ENCODE data around the gene CNTN4.

Gene CNTN4

DNA sequence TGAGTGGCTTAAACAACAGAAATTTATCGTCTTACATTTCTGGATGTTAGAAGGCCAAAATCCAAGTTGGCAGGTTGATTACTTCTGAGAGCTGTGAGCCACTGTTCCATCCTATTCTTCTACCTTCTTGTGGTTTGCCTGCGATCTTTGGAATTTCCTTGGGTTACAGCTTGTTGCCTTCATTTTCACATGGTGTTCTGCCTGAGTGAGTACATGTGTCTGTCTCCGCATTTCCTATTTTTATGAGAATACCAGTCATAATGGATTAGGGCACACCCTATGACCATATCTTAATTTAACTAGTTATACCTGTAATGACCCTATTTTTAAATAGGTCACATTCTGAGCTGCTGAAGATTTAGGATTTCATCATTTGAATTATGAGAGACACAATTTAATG, 294.3 kb downstream of the CNTN4 start:
- no peak for DNase-seq (ENCODE audit: low spot score)

GRCh38 chr3:2415083-2415482, 316.4 kb downstream of the CNTN4 start:
- no peak for DNase-seq (ENCODE audit: low spot score)

DNA sequence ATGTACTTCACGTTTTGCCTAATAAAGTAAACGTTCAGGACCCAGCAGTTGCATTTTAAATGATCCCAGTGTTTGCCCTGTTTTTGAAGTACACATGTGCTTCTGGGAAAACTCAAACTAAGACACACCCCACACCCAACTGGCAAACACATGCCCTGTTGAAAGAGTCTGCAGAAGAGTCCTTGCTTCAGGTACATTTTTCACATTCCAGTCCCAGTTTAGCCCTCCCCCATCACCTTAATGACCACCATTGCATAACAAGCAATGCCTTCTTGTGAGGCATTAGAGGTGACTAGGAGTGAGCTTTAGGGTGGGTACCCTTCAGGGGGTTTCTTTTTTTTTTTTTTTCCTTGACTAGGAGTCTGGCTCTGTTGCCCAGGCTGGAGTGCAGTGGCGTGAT, 322.3 kb downstream of the CNTN4 start:
- no peak for DNase-seq (ENCODE audit: low spot score)

DNA sequence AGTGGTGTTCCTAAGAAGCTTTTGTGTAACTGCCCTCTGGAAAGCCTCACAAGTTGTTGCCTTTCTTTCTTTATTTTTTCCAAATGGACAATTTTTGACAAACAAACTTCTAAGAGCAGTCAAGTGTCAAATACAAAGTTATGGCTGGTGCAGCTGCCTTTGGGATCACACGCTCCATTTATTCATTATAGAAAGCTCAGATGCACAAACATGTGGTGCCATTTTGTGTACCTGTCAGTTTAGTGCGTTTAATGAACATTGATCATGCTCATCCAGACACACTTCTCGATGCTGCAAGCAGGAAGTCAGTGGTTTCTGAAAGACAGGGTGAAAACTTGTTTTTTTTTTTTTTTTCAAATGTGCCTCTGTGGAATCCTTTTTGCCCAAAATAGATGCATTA, 324.5 kb downstream of the CNTN4 start:
- DNase-seq (ENCODE audit: low spot score) = no peak

GRCh38 chr3:2441558-2441957, 342.9 kb downstream of the CNTN4 start:
- DNase-seq (ENCODE audit: low spot score) = no peak

- no peak for DNase-seq (ENCODE audit: low spot score)
These were observed 347.5 kb downstream of the CNTN4 start for GRCh38 chr3:2446146-2446545.

- DNase-seq (ENCODE audit: low spot score) = no peak
These were observed 353.6 kb downstream of the CNTN4 start for GRCh38 chr3:2452249-2452648.

DNA sequence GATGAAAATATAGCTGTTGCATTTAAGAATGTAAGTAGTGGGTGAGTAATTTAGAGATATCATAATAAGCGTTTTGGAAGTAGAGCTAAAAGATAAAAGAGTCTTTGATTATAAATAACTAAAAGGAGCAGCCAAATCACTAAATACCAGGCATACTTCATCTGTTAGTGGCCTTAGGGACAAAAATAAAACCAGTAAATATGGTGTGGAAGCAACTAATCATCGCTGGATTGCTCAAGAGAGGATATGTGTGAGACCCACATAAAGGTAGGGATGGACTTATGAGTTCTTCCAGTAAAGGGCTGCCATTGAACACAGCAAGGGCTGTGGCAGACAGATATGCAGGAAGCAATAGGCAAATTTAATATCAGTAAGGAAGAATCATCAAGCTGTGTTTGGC, 356.2 kb downstream of the CNTN4 start:
- no peak for DNase-seq (ENCODE audit: low spot score)

DNA sequence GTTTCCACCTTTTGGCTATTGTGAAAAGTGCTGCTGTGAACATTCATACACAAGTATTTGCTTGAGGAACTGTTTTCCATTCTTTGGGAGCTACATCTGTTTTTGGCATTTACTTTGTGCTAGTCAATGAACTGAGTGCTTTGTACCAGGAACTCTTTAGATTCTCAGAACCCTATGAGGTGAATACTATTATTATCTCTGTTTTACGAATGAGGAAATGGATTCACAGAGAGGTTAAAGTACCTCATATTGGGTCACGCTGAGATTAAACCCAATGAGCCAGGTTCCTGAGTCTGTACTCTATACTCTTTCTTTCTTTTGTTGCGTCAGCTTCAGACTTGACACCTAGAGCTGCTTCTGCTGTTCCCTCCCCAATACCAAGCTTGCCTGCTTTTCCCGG, 358.1 kb downstream of the CNTN4 start:
- DNase-seq (ENCODE audit: low spot score) = no peak

GRCh38 chr3:2458816-2459215, 360.1 kb downstream of the CNTN4 start:
- DNase-seq (ENCODE audit: low spot score) = no peak

DNA sequence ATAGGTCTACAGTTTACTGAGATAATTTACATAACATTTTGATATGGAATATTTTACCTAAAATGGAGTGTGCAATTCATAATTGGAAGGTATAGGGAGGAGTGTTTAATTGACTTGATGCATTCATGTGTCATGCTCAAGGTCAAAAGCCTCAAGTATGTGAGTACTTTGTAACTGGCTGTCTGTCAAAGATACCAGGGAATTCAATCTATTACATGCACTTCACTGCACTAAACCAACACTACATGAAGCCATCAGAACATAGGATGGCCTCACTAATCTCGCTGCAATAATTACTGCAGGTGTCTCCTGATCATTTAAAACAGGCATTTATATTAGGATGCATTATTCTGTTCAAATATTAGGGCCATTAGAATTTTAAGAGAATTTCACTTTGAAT, 367.2 kb downstream of the CNTN4 start:
- DNase-seq (ENCODE audit: low spot score) = no peak

DNA sequence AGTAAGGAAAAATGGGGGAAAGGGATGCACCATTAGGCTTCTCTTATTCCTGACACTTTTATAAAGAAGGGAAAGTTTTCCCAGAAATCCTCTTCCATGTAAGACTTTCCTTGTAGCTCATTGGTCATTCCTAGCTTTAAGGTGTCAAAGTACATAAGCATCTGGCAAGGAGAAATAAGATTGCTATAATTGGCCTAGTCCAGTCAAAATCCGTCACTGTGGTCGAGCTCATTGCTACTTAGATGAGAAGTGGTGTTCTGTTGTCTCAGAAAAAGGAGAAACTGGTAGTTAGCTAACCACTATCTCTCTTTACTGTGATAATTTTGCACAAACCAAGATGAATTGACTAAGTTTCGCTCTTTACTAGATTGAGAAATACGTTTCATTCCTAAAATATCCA, 370.1 kb downstream of the CNTN4 start:
- DNase-seq (ENCODE audit: low spot score) = no peak

DNA sequence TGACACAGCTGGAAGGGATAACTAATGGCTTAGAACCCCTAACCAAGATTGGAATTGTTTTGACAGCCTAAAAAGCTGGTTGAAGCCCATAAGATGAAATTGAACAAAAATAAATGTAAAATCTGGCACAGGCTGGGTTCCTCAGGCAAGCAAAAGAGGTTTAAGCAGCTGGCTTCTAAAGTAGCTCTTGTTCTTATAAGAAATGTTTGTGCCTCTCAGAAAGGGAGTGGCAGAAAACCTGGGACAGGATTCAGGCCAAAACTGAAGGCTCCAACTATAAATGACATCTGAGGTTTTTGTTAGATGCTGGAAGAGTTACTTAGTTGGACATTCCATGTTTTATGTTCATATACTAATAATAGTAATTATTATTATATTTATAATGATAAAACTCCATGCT, 378.3 kb downstream of the CNTN4 start:
- DNase-seq (ENCODE audit: low spot score) = no peak

DNA sequence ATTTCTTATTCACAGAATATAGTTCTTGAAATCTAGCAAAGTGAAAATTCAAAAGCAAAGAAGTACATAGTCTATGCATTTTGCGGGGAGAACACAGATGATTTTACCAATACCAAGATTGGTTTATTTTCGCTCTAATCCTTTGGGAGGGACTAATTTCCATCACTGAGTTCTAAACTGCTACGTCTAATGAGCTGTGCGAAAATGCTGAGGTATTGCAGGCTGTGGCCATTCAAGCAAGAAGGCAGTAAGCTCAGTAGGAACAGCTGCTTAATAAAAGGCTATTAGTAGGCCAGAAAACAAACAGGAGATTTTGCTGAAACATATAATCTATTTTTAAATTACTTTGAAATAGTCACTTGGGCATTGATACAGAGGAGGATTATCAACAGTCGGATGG, 379.0 kb downstream of the CNTN4 start:
- no peak for DNase-seq (ENCODE audit: low spot score)

DNA sequence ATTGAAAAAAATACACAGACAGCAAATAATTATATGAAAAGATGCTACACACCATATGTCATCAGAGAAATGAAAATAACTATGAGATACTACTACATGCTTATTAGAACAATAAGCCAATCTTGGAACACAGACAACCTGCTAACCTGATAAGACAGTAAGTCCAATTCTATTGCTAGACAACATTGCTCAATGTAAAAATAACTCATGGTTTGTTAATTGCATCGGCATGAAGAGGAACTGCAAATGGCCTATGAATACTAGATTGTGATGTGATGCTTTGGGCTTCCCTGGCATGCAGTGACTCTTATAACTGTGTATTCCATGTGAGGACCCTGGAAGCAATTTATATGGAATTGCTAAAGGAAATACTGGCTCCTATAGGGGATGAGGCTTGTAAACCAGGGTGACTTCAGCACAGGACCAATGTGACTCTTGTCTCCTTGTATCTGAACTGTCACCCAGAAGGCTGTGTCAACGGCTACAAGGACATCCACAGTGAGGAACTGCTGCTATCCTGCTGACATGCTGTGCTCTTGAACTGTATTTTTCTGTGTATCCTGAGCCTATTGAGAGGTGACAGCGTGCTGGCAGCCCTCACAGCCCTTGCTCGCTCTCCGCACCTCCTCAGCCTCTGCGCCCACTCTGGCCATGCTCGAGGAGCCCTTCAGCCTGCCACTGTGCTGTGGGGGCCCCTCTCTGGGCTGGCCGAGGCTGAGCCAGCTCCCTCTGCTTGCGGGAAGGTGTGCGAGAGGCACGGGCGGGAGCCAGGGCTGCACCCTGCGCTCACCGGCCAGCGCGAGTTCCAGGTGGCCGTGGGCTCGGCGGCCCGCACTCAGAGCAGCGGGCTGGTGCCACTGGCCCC, 385.7 kb downstream of the CNTN4 start:
- no peak for DNase-seq (ENCODE audit: low spot score)

- DNase-seq (ENCODE audit: low spot score) = no peak
These were observed 386.3 kb downstream of the CNTN4 start for GRCh38 chr3:2485027-2485375.

DNA sequence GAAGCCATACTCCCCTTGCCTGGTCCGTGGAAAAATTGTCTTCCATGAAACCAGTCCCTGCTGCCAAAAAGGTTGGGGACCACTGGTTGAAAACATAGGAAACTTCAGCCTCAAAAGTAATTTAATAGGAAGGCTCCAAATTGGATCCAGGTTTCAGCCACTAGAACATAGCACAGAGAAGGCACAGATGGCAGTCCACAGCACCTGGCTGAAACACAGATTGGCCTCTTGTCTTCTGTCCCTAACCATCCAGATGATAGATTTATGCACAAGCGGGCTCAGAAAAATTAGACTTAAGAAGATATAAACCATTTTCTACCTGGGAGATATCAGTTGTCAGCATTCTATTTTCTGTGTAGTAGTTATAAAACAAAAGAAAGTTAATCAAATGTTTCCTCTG, 397.1 kb downstream of the CNTN4 start:
- DNase-seq (ENCODE audit: low spot score) = no peak

- no peak for DNase-seq (ENCODE audit: low spot score)
These were observed 406.2 kb downstream of the CNTN4 start for GRCh38 chr3:2504912-2505311.

- no peak for DNase-seq (ENCODE audit: low spot score)
These were observed 408.1 kb downstream of the CNTN4 start for GRCh38 chr3:2506776-2507175.

DNA sequence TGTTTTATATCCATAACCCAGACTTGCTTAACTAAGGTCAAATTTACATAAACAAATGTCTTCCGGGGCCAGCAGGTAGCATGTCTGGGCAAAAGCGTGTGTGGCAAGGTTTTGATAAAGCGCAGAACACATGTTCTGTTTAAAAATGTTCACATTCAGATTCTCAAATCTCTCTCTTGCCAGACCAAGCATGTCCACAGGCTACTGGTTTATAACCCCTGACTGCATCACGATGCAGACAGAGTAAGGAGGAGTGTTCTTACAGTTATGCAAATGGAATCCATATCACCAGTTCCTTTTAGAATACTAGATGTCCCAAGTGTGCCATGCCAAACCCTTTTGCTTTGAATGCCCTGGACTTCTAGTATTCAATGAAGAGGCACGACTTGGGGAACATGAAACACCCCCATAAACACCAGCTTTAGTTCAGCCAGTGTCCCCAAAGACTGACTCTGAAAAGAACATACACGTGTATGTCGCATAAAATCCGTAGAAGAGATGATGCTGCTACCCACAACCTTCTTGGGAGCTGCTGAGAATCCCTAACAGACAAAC, 412.0 kb downstream of the CNTN4 start:
- no peak for DNase-seq (ENCODE audit: low spot score)

DNA sequence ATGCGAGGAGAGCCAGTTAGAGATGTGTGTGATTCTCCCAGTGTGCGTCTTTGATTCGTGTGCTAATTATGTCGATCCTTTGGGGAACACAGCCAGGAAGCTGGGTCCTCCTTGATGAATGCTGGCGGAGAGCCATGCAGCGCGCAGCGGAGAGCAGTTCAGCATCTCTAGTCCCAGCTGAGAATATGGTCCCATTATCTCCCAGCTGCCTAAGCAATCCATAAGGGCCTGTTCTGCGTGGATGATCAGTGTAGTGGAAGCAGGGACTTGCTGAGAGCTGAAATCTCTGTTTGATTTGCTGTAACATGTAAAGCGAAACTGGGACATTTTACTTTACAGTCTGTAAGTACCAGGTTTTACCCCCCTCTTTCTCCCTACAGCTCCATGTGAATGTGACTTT, 412.7 kb downstream of the CNTN4 start:
- DNase-seq (ENCODE audit: low spot score) = no peak

DNA sequence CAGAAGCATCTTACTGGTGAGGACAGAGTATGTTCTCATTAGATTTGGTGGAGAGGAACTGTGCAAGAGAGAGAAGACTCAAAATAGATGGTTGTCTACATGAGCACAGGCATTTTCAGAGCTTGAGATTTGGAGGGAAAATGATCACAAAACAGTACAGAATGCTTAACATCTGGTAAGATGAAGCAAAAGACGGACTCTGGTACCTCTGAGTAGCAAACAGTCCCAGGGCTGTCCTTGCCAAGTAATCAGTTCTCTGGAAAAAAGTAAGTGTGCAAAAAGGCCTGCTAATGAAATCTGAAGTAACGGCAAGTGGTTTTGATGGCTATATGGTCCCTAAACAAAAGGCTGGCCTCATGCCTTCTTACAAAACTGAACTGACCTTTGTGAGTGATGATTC, 414.2 kb downstream of the CNTN4 start:
- DNase-seq (ENCODE audit: low spot score) = no peak

GRCh38 chr3:2513986-2514385, 415.3 kb downstream of the CNTN4 start:
- no peak for DNase-seq (ENCODE audit: low spot score)

DNA sequence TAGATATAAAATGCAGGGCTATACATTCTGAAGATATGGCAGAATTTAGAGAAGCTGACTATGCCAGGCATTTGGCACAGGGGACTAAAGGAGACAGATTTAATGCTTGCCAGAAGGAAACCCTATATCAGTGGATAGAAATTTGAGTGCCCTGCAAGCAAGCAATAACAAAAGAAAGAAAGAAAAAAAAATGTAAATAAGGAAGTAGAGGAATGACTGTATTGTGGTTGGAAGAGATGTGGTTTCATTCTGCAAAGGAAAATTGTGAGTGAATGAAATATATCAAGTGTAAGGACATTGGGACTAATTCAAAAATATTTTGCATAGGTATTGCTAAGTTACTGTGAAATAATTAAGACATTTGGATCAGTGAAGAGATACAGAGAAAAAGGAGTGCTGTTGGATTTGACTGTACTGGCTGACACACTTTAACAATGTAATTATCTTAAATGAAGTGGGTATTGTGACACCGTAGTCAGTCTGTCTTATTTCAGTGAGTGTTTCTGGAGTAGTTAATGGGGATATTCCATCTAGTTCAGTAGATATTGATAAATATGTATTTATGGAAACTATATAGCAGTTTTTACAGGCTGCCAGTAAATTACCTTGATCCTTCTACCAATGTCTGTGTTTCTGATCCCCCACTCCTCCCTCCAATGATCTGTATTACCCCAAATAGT, 418.2 kb downstream of the CNTN4 start:
- no peak for DNase-seq (ENCODE audit: low spot score)
